Uterus (tissue), 2 donors: Measurements from ENCODE around the gene AXDND1.

ENCODE experiments used
- POLR2A ChIP-seq, 2 donors: fragments of 450-650 bp; IDR thresholded peaks; one replicate each; pipeline ENCODE4 v1.6.1; 2016; ENCODE audit warnings: antibody characterized with exemption in 2 of 2, mild to moderate bottlenecking in 1 of 2, moderate library complexity in 1 of 2
- TF ChIP-seq, protein P1 (sequence below), 4 experiments: fragments of 200-600 bp in 2 of 4; fragments of 450-650 bp in 2 of 4; sonication (generic) in 2 of 4; IDR thresholded peaks; one replicate each; pipeline ENCODE4 v1.5.1; 2016 to 2019; ENCODE audit warnings: antibody characterized with exemption in 4 of 4, mild to moderate bottlenecking in 2 of 4, moderate library complexity in 1 of 4

DNA sequence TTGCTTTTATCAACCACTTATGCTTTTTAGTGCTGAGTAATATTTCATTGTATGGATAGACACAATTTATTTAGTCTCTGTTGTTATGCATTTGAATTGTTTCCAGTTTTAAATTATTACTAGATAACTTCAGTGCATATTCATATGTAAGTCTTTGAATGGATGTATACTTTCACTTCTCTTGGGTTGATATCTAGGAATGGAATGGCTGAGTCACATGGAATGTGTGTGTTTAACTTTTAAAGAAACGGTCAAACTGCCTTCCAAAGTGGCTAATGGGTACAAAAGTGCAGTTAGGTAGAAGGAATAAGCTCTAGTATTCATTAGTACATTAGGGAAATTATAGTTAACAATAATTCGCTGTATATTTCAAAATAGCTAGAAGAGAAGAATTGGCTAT lies 127.6 kb downstream of the AXDND1 start:
- TF ChIP-seq, protein P1, sequence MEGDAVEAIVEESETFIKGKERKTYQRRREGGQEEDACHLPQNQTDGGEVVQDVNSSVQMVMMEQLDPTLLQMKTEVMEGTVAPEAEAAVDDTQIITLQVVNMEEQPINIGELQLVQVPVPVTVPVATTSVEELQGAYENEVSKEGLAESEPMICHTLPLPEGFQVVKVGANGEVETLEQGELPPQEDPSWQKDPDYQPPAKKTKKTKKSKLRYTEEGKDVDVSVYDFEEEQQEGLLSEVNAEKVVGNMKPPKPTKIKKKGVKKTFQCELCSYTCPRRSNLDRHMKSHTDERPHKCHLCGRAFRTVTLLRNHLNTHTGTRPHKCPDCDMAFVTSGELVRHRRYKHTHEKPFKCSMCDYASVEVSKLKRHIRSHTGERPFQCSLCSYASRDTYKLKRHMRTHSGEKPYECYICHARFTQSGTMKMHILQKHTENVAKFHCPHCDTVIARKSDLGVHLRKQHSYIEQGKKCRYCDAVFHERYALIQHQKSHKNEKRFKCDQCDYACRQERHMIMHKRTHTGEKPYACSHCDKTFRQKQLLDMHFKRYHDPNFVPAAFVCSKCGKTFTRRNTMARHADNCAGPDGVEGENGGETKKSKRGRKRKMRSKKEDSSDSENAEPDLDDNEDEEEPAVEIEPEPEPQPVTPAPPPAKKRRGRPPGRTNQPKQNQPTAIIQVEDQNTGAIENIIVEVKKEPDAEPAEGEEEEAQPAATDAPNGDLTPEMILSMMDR (IDR thresholded peaks at IDR 0.05): no peak
- no peak for TF ChIP-seq POLR2A (IDR thresholded peaks at IDR 0.05)
